Measurements from ENCODE around the gene EFCAB3.
"Not testable (repeated sequence)": the region's sequence is repeated elsewhere in the genome, so short reads cannot be mapped to it uniquely, and the experiment has no call there.

EFCAB3 gene

GRCh38 chr17:62388856-62389255 is 8.5 kb downstream of the EFCAB3 start:
- TF ChIP-seq MAX (IDR thresholded peaks at IDR 0.05; ENCODE audit: low read depth, low read length) (0 out of 2 replicates have a peak, but pooled peaks have one; percentile 15), POLR2A (IDR thresholded peaks at IDR 0.05; ENCODE audit: extremely low read depth, insufficient read length) (no peak), MYC (IDR thresholded peaks at IDR 0.05; ENCODE audit: low read depth, low read length) (0 out of 2 replicates have a peak, but pooled peaks have one; percentile 12)
- H3K4me3 ChIP-seq (ENCODE audit: low read depth, low read length): no peak overlapping the region
- peak; percentile 10 for DNase-seq (ENCODE audit: low read depth)

GRCh38 chr17:62392908-62393307 is 12.6 kb downstream of the EFCAB3 start:
- no peak for DNase-seq (ENCODE audit: low read depth)
- no peak for TF ChIP-seq CTCF (IDR thresholded peaks at IDR 0.05; ENCODE audit: low read depth, low read length)
- TF ChIP-seq MAX (IDR thresholded peaks at IDR 0.05; ENCODE audit: low read depth, low read length): no peak
- no peak for TF ChIP-seq POLR2A (IDR thresholded peaks at IDR 0.05; ENCODE audit: extremely low read depth, insufficient read length)
- TF ChIP-seq MYC (IDR thresholded peaks at IDR 0.05; ENCODE audit: low read depth, low read length): no peak

GRCh38 chr17:62398891-62399290 is 18.5 kb downstream of the EFCAB3 start:
- no peak overlapping the region for H3K4me3 ChIP-seq (ENCODE audit: low read depth, low read length)
- TF ChIP-seq MAX (IDR thresholded peaks at IDR 0.05; ENCODE audit: low read depth, low read length) (no peak), MYC (IDR thresholded peaks at IDR 0.05; ENCODE audit: low read depth, low read length) (no peak), CTCF (IDR thresholded peaks at IDR 0.05; ENCODE audit: low read depth, low read length) (no peak), POLR2A (IDR thresholded peaks at IDR 0.05; ENCODE audit: extremely low read depth, insufficient read length) (no peak)
- no peak for DNase-seq (ENCODE audit: low read depth)

More at GRCh38 chr17:62392908-62393307, 12.6 kb downstream of the EFCAB3 start:
- H3K4me3 ChIP-seq (ENCODE audit: low read depth, low read length): no peak overlapping the region

GRCh38 chr17:62405451-62405850 is 25.1 kb downstream of the EFCAB3 start:
- TF ChIP-seq POLR2A (IDR thresholded peaks at IDR 0.05; ENCODE audit: extremely low read depth, insufficient read length): no peak
- TF ChIP-seq MYC (IDR thresholded peaks at IDR 0.05; ENCODE audit: low read depth, low read length): no peak
- no peak for TF ChIP-seq MAX (IDR thresholded peaks at IDR 0.05; ENCODE audit: low read depth, low read length)
- TF ChIP-seq CTCF (IDR thresholded peaks at IDR 0.05; ENCODE audit: low read depth, low read length): no peak
- no peak overlapping the region for H3K4me3 ChIP-seq (ENCODE audit: low read depth, low read length)
- no peak for DNase-seq (ENCODE audit: low read depth)

GRCh38 chr17:62413090-62413489 is 32.7 kb downstream of the EFCAB3 start:
- not testable (repeated sequence) for H3K4me3 ChIP-seq (ENCODE audit: low read depth, low read length); DNase-seq (ENCODE audit: low read depth)

- peak; percentile 25 for TF ChIP-seq MAX (IDR thresholded peaks at IDR 0.05; ENCODE audit: low read depth, low read length)
- TF ChIP-seq POLR2A (IDR thresholded peaks at IDR 0.05; ENCODE audit: extremely low read depth, insufficient read length): peak; percentile 59
- peak; percentile 6 for TF ChIP-seq CTCF (IDR thresholded peaks at IDR 0.05; ENCODE audit: low read depth, low read length)
- H3K4me3 ChIP-seq (ENCODE audit: low read depth, low read length): peak within 1 kb of the TSS; percentile 86
- peak; percentile 92 for DNase-seq (ENCODE audit: low read depth)
Measured at GRCh38 chr17:62423647-62424461, 43.5 kb downstream of the EFCAB3 start, which contains the start of gene METTL2A. Gene METTL2A, plus strand, starts transcription at chr17:62423897. Its CDS starts 6 bp downstream, at chr17:62423903.

GRCh38 chr17:62426214-62426613 is 45.9 kb downstream of the EFCAB3 start:
- not testable (repeated sequence) for DNase-seq (ENCODE audit: low read depth); H3K4me3 ChIP-seq (ENCODE audit: low read depth, low read length)

- not testable (repeated sequence) for H3K4me3 ChIP-seq (ENCODE audit: low read depth, low read length); DNase-seq (ENCODE audit: low read depth)
Measured at GRCh38 chr17:62435251-62435650, 54.9 kb downstream of the EFCAB3 start.

GRCh38 chr17:62441181-62441580 is 60.8 kb downstream of the EFCAB3 start:
- H3K4me3 ChIP-seq (ENCODE audit: low read depth, low read length); DNase-seq (ENCODE audit: low read depth): not testable (repeated sequence)

Data from NB4 (cell line).